ENCODE measurements around the gene CTDNEP1. TPM values are rescaled to one million over a fixed set of nuclear protein-coding genes. Genes with fewer than 3 reads are reported as not detected.

Gene CTDNEP1
- polyA plus RNA-seq, 1 of the 3 experiments (the other 2 are of a cell fraction), result 111 TPM

- Histone ChIP-seq H3K4me3 (ENCODE audit: low read depth in 2 of 2, low read length in 1 of 2) (no peak overlapping the region), H3K9me2 (no peaks in the 10 kb centered on the region), H4K20me1 (ENCODE audit: insufficient read depth) (no peaks in the 10 kb centered on the region), H3K9ac (no peak overlapping the region), H2AFZ (ENCODE audit: low read depth) (no peak overlapping the region), H3K9me3 (no peaks in the 10 kb centered on the region), H3K27ac (ENCODE audit: low read depth in 2 of 2, low read length in 1 of 2) (no peak overlapping the region), H3K79me2 (ENCODE audit: insufficient read depth) (no peaks in the 10 kb centered on the region), H3K4me2 (no peak overlapping the region), H3F3A (replicated peaks; ENCODE audit: insufficient read depth) (peaks cover 2% of the 10 kb centered on the region), H3K4me1 (ENCODE audit: control insufficient read depth in 1 of 2, insufficient read depth in 2 of 2, low read depth in 1 of 2, low read length in 1 of 2) (no peaks in the 10 kb centered on the region), H3K27me3 (ENCODE audit: insufficient read depth) (no peaks in the 10 kb centered on the region), H3K36me3 (replicated peaks in 1 of 2; ENCODE audit: control insufficient read depth in 1 of 2, insufficient read depth in 2 of 2, low read length in 1 of 2) (peaks cover 27 to 41% of the 10 kb centered on the region in 2 experiments)
- WGBS (ENCODE audit: low lambda C conversion rate), result 86% methylated on average over 7 of the region's 12 CpGs
- no peak for DNase-seq
- TF ChIP-seq PBX3 (IDR thresholded peaks at IDR 0.05) (no peak), MXI1 (IDR thresholded peaks at IDR 0.05; ENCODE audit: low read depth, low read length) (no peak), EZH2phosphoT487 (IDR thresholded peaks at IDR 0.05; ENCODE audit: borderline replicate concordance, low read depth) (no peak), TAF1 (IDR thresholded peaks at IDR 0.05; ENCODE audit: borderline replicate concordance, low read depth, low read length) (no peak), NRF1 (IDR thresholded peaks at IDR 0.05; ENCODE audit: low read depth, low read length) (no peak), RAD21 (IDR thresholded peaks at IDR 0.05; ENCODE audit: low read length) (no peak), SIN3A (IDR thresholded peaks at IDR 0.05; ENCODE audit: borderline replicate concordance, low read depth, low read length) (no peak), POLR2AphosphoS5 (IDR thresholded peaks at IDR 0.05; ENCODE audit: low read depth, low read length) (no peak), FOSL2 (IDR thresholded peaks at IDR 0.05; ENCODE audit: borderline replicate concordance, low read depth) (no peak), JUND (IDR thresholded peaks at IDR 0.05) (no peak)
- TF ChIP-seq, protein P1, sequence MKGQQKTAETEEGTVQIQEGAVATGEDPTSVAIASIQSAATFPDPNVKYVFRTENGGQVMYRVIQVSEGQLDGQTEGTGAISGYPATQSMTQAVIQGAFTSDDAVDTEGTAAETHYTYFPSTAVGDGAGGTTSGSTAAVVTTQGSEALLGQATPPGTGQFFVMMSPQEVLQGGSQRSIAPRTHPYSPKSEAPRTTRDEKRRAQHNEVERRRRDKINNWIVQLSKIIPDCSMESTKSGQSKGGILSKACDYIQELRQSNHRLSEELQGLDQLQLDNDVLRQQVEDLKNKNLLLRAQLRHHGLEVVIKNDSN (IDR thresholded peaks at IDR 0.05; ENCODE audit: borderline replicate concordance, low read depth), result no peak
- ChIA-PET CTCF (interaction anchor here (1.3 to 2.4 kb wide), 2 partner anchors 18 to 150 kb away, joined by 3 to 8 read pairs; no protein-coding TSS in a partner anchor), POLR2A (no interaction called here)
Measured at GRCh38 chr17:7195971-7196370, 55.6 kb downstream of the CTDNEP1 start.

Small RNAs within 50 kb of the gene (small RNA-seq; reads per million reads assigned to genes)
- gene MIR324, result 43.1 to 3,645 (median 1,755) reads per million in 7 experiments
- gene RF00019, result 0 reads per million in 7 experiments

Other genes with a start within 250 kb of the CTDNEP1 start
- gene RNASEK, start 239.1 kb downstream of the CTDNEP1 start, polyA plus RNA-seq (2012; rRNA removed), result 220 and 317 TPM in 2 replicates
- gene BCL6B, start 228.7 kb downstream of the CTDNEP1 start, polyA plus RNA-seq (2012; rRNA removed), result 0.02 TPM in 1 of 2 replicates, not detected in the other
- gene SLC16A13, start 215.7 kb downstream of the CTDNEP1 start, polyA plus RNA-seq (2012; rRNA removed), result 2.5 and 3.9 TPM in 2 replicates
- 0.12 and 0.18 TPM in 2 replicates for gene SLC16A11, start 207.6 kb downstream of the CTDNEP1 start, polyA plus RNA-seq (2012; rRNA removed)
- gene CLEC10A, start 171.5 kb downstream of the CTDNEP1 start, polyA plus RNA-seq (2012; rRNA removed), result not detected in 2 replicates
- gene ASGR2, start 136.9 kb downstream of the CTDNEP1 start, polyA plus RNA-seq (2012; rRNA removed), result not detected in 2 replicates
- 2.0 and 2.1 TPM in 2 replicates for gene ASGR1, start 72.4 kb downstream of the CTDNEP1 start, polyA plus RNA-seq (2012; rRNA removed)
- 22.1 and 30.5 TPM in 2 replicates for gene DLG4, start 31.9 kb downstream of the CTDNEP1 start, polyA plus RNA-seq (2012; rRNA removed)
- gene ACADVL, start 31.8 kb downstream of the CTDNEP1 start, polyA plus RNA-seq (2012; rRNA removed), result 635 and 796 TPM in 2 replicates
- 6.9 and 8.3 TPM in 2 replicates for gene DVL2, start 17.2 kb downstream of the CTDNEP1 start, polyA plus RNA-seq (2012; rRNA removed)
- 53.3 and 58.5 TPM in 2 replicates for gene PHF23, start 12.3 kb downstream of the CTDNEP1 start, polyA plus RNA-seq (2012; rRNA removed)
- gene GABARAP, start 9.3 kb downstream of the CTDNEP1 start, polyA plus RNA-seq (2012; rRNA removed), result 585 and 637 TPM in 2 replicates
- gene ELP5, start 481 bp upstream of the CTDNEP1 start, polyA plus RNA-seq (2012; rRNA removed), result 45.4 and 52.1 TPM in 2 replicates
- gene CLDN7, start 10.7 kb upstream of the CTDNEP1 start, polyA plus RNA-seq (2012; rRNA removed), result 2.9 and 5.0 TPM in 2 replicates
- gene SLC2A4, start 30.0 kb upstream of the CTDNEP1 start, polyA plus RNA-seq (2012; rRNA removed), result 0.44 and 0.54 TPM in 2 replicates
- gene YBX2, start 42.9 kb upstream of the CTDNEP1 start, polyA plus RNA-seq (2012; rRNA removed), result 0.36 and 0.54 TPM in 2 replicates
- 711 and 971 TPM in 2 replicates for gene EIF5A, start 55.9 kb upstream of the CTDNEP1 start, polyA plus RNA-seq (2012; rRNA removed)
- 67.0 and 102 TPM in 2 replicates for gene GPS2, start 63.6 kb upstream of the CTDNEP1 start, polyA plus RNA-seq (2012; rRNA removed)
- gene NEURL4, start 77.6 kb upstream of the CTDNEP1 start, polyA plus RNA-seq (2012; rRNA removed), result 20.7 and 22.1 TPM in 2 replicates
- gene ACAP1, start 84.8 kb upstream of the CTDNEP1 start, polyA plus RNA-seq (2012; rRNA removed), result 0.71 and 6.4 TPM in 2 replicates
- gene KCTD11, start 100.4 kb upstream of the CTDNEP1 start, polyA plus RNA-seq (2012; rRNA removed), result 9.5 and 12.1 TPM in 2 replicates
- not detected in 2 replicates for gene TMEM95, start 103.4 kb upstream of the CTDNEP1 start, polyA plus RNA-seq (2012; rRNA removed)
- 0.64 and 0.75 TPM in 2 replicates for gene TNK1, start 129.4 kb upstream of the CTDNEP1 start, polyA plus RNA-seq (2012; rRNA removed)
- gene PLSCR3, start 142.8 kb upstream of the CTDNEP1 start, polyA plus RNA-seq (2012; rRNA removed), result 72.0 and 95.0 TPM in 2 replicates
- gene TMEM256, start 152.4 kb upstream of the CTDNEP1 start, polyA plus RNA-seq (2012; rRNA removed), result 114 and 213 TPM in 2 replicates
- 16.8 and 29.9 TPM in 2 replicates for gene NLGN2, start 156.1 kb upstream of the CTDNEP1 start, polyA plus RNA-seq (2012; rRNA removed)
- gene SPEM1, start 168.6 kb upstream of the CTDNEP1 start, polyA plus RNA-seq (2012; rRNA removed), result not detected in 2 replicates
- gene SPEM2, start 173.9 kb upstream of the CTDNEP1 start, polyA plus RNA-seq (2012; rRNA removed), result not detected in 2 replicates
- not detected in 2 replicates for gene SPEM3, start 177.1 kb upstream of the CTDNEP1 start, polyA plus RNA-seq (2012; rRNA removed)
- gene TMEM102, start 183.7 kb upstream of the CTDNEP1 start, polyA plus RNA-seq (2012; rRNA removed), result 6.5 and 6.6 TPM in 2 replicates
- 1.9 and 2.5 TPM in 2 replicates for gene FGF11, start 187.8 kb upstream of the CTDNEP1 start, polyA plus RNA-seq (2012; rRNA removed)
- gene CHRNB1, start 193.3 kb upstream of the CTDNEP1 start, polyA plus RNA-seq (2012; rRNA removed), result 26.8 and 29.7 TPM in 2 replicates
- 11.4 and 12.8 TPM in 2 replicates for gene ZBTB4, start 227.9 kb upstream of the CTDNEP1 start, polyA plus RNA-seq (2012; rRNA removed)
- gene SLC35G6, start 229.7 kb upstream of the CTDNEP1 start, polyA plus RNA-seq (2012; rRNA removed), result not detected in 2 replicates
- gene POLR2A, start 232.6 kb upstream of the CTDNEP1 start, polyA plus RNA-seq (2012; rRNA removed), result 19.0 and 37.3 TPM in 2 replicates